Vagina (tissue), 2 donors: ENCODE results near the gene GPR137. TPM values are rescaled to one million over a fixed set of nuclear protein-coding genes. Genes with fewer than 3 reads are reported as not detected.

Experiments
- DNase-seq, 2 donors: peaks; one replicate each; pipeline ENCODE4 v3.0.0-alpha.2; 2017; ENCODE audit errors: extremely low spot score in 2 of 2
- H3K27ac ChIP-seq: fragments of 200-600 bp; sonication (generic); one replicate; pipeline ENCODE4 v1.5.1; 2019
- H3K27me3 ChIP-seq: fragments of 200-600 bp; sonication (generic); one replicate; pipeline ENCODE4 v1.5.1; 2019
- H3K36me3 ChIP-seq, 2 donors: fragments of 200-600 bp; sonication (generic); one replicate each; pipeline ENCODE4 v1.5.1; 2017 to 2019
- H3K4me1 ChIP-seq: fragments of 200-600 bp; sonication (generic); one replicate; pipeline ENCODE4 v1.5.1; 2019
- H3K4me3 ChIP-seq, 2 donors: fragments of 200-600 bp; sonication (generic); 1 replicate in 1 of 2; 2 replicates in 1 of 2; pipeline ENCODE4 v1.5.1; 2016 to 2019
- H3K9me3 ChIP-seq: fragments of 200-600 bp; sonication (generic); one replicate; pipeline ENCODE4 v1.5.1; 2019
- POLR2A ChIP-seq, 2 donors: fragments of 450-650 bp; IDR thresholded peaks; one replicate each; pipeline ENCODE4 v1.6.1; 2017; ENCODE audit warnings: antibody characterized with exemption in 2 of 2, mild to moderate bottlenecking in 2 of 2, moderate library complexity in 2 of 2
- POLR2AphosphoS5 ChIP-seq, 2 donors: sonication (generic); formaldehyde crosslinking; IDR thresholded peaks; one replicate each; pipeline ENCODE4 v1.9.0; 2017; ENCODE audit warnings: antibody characterized with exemption in 2 of 2, mild to moderate bottlenecking in 2 of 2, low read depth in 1 of 2; ENCODE audit not compliant: insufficient read depth in 1 of 2
- intact Hi-C: fragments of 100-400 bp; cut with DNase I; formaldehyde crosslinking; loops from one replicate; pipeline ENCODE4 v1.15.1; 2023
- total RNA-seq: library from RNA; depleted of rRNA; stranded (reverse); fragments of >200 nt; gene quantifications from one replicate; pipeline ENCODE4 v1.2.3, GENCODE V29; 2016
- TF ChIP-seq, protein P1 (sequence below), 3 experiments: fragments of 450-650 bp in 2 of 3; fragments of 200-600 bp in 1 of 3; sonication (generic) in 1 of 3; IDR thresholded peaks; one replicate each; pipeline ENCODE4 v1.5.1; 2017 to 2019; ENCODE audit warnings: antibody characterized with exemption in 3 of 3, mild to moderate bottlenecking in 2 of 3, moderate library complexity in 2 of 3

Gene GPR137
- total RNA-seq, 1 donor from 2014 or later = 20.6 TPM

DNA sequence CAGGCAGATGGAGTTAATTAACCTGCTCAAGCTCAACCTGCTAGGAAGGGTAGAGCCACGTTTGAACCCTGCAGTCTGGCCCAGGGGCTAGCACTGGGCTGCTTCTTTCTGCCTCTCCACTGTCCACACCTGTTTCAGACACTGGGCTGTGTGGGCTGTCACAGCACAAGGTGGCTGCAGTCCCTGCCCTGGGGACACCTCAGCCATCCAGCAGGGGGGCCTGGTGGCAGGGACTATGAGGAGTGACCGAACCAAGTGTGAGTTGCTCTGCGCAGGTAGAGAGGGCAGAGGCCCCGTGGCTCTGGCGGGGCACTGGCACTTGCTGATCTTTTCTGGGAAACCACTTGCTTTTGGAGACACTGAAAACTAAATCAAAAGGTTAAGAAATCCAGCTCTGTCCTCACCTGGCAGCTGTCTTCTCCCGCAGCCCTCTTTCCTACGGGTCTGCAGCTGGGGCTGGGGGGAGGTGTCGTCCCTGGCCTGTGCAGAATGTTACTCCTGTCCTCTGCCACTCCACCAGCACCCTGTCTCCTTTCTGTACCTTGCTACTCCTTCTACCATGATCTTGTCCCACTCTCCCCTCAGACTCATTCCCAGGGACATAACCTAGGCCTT lies 7.0 kb upstream of the GPR137 start:
- intact Hi-C loops = no loop called here
- no peak overlapping the region for H3K4me3 ChIP-seq
- H3K27ac ChIP-seq = no peak overlapping the region
- no peak for TF ChIP-seq POLR2AphosphoS5 (IDR thresholded peaks at IDR 0.05; ENCODE audit: insufficient read depth in 1 of 2, low read depth in 1 of 2)
- TF ChIP-seq POLR2A (IDR thresholded peaks at IDR 0.05) = no peak
- TF ChIP-seq, protein P1, sequence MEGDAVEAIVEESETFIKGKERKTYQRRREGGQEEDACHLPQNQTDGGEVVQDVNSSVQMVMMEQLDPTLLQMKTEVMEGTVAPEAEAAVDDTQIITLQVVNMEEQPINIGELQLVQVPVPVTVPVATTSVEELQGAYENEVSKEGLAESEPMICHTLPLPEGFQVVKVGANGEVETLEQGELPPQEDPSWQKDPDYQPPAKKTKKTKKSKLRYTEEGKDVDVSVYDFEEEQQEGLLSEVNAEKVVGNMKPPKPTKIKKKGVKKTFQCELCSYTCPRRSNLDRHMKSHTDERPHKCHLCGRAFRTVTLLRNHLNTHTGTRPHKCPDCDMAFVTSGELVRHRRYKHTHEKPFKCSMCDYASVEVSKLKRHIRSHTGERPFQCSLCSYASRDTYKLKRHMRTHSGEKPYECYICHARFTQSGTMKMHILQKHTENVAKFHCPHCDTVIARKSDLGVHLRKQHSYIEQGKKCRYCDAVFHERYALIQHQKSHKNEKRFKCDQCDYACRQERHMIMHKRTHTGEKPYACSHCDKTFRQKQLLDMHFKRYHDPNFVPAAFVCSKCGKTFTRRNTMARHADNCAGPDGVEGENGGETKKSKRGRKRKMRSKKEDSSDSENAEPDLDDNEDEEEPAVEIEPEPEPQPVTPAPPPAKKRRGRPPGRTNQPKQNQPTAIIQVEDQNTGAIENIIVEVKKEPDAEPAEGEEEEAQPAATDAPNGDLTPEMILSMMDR (IDR thresholded peaks at IDR 0.05) = no peak
- no peak for DNase-seq
- H3K27me3 ChIP-seq = no peaks in the 10 kb centered on the region
- H3K9me3 ChIP-seq = no peaks in the 10 kb centered on the region
- H3K36me3 ChIP-seq = peaks cover 0 to 12% of the 10 kb centered on the region in 2 donors
- peaks cover 27% of the 10 kb centered on the region for H3K4me1 ChIP-seq

DNA sequence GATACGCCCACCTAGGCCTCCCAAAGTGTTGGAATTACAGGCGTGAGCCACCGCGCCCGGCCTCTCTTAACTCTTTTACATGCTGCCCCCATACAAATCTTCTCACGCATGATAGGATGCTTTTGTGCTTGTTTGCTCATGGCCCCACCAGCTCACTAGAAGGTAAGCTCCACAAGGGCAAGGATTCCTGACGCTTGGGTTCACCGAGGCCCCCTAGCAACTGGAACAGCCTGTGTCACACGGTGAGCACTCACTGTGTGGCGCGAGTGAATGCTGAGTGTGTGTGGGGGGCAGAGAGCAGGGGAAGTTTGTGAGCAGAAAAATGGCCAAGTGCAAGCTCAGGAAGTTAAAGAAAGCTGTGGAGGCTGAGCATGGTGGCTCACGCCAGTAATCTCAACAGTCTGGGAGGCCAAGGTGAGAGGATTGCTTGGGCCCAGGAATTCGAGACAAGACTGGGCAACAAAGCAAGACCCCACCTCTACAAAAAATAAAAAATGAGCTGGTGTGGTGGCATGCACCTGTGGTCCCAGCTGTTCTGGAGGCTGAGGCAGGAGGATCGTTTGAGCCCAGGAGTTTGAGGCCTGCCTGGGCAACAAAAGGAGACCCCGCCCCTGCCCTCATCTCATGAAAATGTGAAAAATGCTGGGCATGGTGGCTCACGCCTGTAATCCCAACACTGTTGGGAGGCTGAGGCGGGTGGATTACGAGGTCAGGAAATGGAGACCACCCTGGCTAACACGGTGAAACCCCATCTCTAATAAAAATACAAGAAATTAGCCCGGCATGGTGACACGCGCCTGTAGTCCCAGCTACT lies 3.5 kb upstream of the GPR137 start:
- TF ChIP-seq POLR2A (IDR thresholded peaks at IDR 0.05) (no peak), POLR2AphosphoS5 (IDR thresholded peaks at IDR 0.05; ENCODE audit: insufficient read depth in 1 of 2, low read depth in 1 of 2) (no peak)
- Histone ChIP-seq H3K4me1 (peaks cover 40% of the 10 kb centered on the region), H3K4me3 (no peak overlapping the region), H3K27me3 (no peaks in the 10 kb centered on the region), H3K36me3 (peaks cover 0 to 12% of the 10 kb centered on the region in 2 donors), H3K27ac (no peak overlapping the region), H3K9me3 (no peaks in the 10 kb centered on the region)
- DNase-seq = no peak
- intact Hi-C loops = no loop called here

DNA sequence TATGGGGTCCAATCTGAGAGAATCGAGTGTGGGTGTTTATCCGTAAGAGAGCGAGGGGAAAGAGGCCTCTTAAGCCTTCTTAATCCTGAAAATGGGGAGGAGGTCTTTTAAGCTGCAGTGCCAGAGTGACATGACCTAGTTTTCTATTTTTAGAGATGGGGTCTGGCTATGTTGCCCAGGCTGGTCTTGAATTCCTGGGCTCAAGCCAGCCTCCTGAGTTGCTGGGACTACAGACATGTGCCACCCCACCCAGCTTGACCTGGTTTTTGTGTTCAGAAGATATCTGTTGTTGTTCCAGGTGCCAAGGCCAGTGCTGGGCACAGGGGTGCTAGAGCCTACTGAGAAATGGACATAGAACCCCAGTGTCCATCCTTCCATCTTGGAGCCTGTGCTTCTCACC lies 2.6 kb upstream of the GPR137 start:
- H3K27ac ChIP-seq = peak overlapping the region; percentile 94
- no peaks in the 10 kb centered on the region for H3K27me3 ChIP-seq
- H3K4me1 ChIP-seq = peaks cover 37% of the 10 kb centered on the region
- no peaks in the 10 kb centered on the region for H3K9me3 ChIP-seq
- no peak overlapping the region for H3K4me3 ChIP-seq
- TF ChIP-seq, protein P1 (IDR thresholded peaks at IDR 0.05) = no peak
- TF ChIP-seq POLR2A (IDR thresholded peaks at IDR 0.05) (no peak), POLR2AphosphoS5 (IDR thresholded peaks at IDR 0.05; ENCODE audit: insufficient read depth in 1 of 2, low read depth in 1 of 2) (no peak)
- intact Hi-C loops = no loop called here
- DNase-seq = no peak
- peaks cover 0 to 10% of the 10 kb centered on the region in 2 donors for H3K36me3 ChIP-seq

DNA sequence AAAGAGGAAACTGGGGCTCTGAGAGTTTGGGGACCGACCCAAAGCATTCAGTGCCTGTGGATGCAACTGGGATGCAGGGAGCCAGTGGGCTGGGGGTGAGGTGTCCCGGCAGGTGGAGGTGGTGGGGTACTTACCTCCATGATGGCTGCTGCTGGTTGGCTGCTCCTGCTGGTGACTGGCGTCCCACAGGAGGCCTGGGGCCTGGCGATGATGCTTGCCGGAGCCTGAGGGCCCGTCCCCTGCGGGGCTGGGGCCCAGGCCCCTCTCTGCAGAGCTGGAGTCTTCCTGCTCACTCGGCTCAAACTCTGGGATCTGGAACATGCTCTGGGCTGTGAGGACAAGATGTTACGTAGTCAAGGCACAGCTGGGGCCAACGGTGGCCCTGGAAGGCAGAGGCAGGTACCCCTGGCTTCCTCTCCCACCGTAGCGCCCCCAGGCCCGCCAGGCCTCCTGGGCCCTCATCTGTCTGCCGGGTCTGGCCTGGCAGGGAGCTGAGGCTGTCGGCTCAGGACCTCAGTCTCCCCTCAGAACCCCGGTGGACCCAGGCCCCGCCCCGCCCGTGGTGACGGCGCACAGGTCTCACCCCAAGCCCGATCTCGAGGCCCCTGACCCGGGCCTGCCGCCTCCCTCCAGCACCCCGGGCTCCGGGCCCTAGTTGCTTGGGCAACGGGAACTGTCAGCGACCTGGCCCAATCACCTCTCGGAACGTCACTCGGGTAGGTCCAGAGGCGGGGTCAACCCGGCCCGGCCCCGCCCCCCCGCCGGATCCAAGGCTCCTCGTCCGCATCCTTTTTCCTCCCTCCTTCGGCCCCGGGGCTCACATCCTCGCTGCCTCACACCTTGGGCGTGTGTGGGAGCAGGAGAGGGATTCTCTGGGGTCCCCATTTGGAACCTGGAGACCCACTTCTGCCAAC lies 1.3 kb upstream of the GPR137 start, which contains the start of gene BAD:
Gene BAD, minus strand, starts transcription at position 618 of the 914 bp plus-strand sequence. Its CDS starts 297 bp downstream, at position 321.
- H3K4me3 ChIP-seq = peak within 1 kb of the TSS; percentile 61 to 83
- H3K9me3 ChIP-seq = no peaks in the 10 kb centered on the region
- peak in 1 of 2 donors; percentile 96 for DNase-seq
- no peaks in the 10 kb centered on the region for H3K36me3 ChIP-seq
- TF ChIP-seq, protein P1 (IDR thresholded peaks at IDR 0.05) = no peak
- TF ChIP-seq POLR2AphosphoS5 (IDR thresholded peaks at IDR 0.05; ENCODE audit: insufficient read depth in 1 of 2, low read depth in 1 of 2) (peak; percentile 60 to 96), POLR2A (IDR thresholded peaks at IDR 0.05) (peak in 1 of 2 donors; percentile 53)
- H3K4me1 ChIP-seq = peaks cover 37% of the 10 kb centered on the region
- no peaks in the 10 kb centered on the region for H3K27me3 ChIP-seq
- intact Hi-C loops = no loop called here
- H3K27ac ChIP-seq = peak within 1 kb of the TSS; percentile 94
